ENCODE measurements around the gene ZKSCAN5.

The ZKSCAN5 gene

GRCh38 chr7:99504603-99505323 lies at the start of gene ZKSCAN5:
TSS of gene ZKSCAN5 (plus strand) at chr7:99504662. CDS start at chr7:99506045, 1,383 bp downstream.
- DNase-seq (ENCODE audit: low spot score), result peak; percentile 97

- no peak for DNase-seq (ENCODE audit: low spot score)
Measured at GRCh38 chr7:99455874-99456273, 48.6 kb upstream of the ZKSCAN5 start.

DNA sequence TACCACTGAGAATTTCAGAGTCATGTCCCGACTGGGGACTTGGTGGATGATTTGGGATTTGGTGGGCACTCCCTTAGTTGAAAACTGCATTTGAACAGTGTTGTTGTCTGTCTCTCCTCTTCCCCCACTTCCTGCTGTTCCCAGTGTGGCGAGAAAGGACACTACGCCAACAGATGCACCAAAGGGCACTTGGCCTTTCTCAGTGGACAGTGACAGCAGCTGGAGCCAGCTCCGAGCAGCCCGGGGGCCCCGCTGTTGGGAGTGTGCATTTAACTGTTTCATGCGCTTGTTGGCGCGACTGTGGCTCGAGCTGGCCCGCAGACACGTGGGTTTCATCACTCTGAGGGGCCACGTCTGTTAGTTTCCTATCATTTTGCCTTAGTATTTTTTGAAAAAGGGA lies 48.2 kb upstream of the ZKSCAN5 start:
- no peak for DNase-seq (ENCODE audit: low spot score)

DNA sequence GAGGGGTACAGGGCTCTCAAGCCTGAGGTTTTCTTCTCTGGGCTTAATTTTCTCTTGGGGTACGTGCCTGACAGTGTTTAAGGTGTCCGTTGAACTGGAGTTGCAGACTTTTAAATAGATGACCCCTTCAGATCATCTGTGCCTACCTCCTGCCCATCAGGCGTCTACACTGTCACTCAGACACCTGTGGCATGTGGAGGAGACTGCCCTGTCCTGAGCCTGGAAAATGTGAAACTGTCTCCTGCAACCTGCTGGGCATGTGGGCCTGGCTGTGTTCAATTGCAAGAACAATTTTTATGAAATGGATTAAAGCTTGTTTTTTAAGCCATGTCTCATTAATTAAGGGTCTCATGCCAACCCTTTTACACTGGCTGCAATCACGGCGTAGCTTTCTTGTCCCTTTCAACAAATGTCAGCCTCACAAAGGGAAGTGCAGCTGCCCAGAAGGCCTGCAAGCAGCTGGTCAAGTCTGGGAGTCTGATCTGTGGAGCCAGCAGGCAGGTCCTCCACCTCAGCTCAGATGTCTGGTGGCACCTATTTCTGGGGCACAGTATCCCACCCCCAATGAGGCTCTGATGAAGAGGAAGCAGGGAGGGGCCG lies 47.3 kb upstream of the ZKSCAN5 start:
- DNase-seq (ENCODE audit: low spot score), result no peak

DNA sequence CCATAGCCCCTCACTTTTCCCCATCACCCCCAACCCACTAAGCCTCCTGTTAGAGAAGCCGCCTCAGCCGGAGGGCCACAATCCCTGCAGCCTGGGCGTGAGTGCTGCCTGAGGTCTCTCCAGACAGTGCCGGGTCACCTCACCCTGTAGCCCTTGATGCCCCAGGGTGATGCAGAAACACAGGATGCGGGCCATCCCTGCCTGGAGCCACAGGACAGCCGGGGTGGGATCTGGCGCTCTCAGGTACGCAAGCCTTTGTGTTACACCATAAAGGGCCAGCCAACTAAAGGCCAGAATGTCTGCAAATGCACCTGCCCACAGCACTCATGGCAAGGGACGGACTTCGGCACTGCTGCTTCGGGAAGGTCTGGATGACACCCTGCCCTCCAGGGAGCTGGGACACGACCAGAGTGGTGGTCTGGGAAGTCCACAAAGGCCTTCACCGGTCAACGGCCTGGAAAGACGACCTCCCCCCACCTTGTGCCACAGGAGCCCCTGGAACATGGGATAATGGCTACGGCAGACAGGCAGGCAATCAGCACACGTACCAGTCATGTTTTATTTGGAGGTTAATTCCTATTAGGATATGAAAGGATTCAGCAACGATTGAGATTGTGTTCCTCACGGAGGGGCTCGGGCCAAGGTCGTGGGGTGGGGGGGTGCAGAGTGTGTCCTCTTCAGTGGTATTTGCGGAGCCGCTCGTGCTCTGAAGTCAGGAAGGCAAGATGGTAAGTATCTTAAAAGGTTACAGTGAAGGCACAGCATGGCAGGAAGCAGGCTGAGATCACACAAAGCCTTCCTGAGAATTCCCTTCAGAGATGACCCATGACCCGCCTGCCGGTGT lies 46.6 kb upstream of the ZKSCAN5 start:
- no peak for DNase-seq (ENCODE audit: low spot score)

DNA sequence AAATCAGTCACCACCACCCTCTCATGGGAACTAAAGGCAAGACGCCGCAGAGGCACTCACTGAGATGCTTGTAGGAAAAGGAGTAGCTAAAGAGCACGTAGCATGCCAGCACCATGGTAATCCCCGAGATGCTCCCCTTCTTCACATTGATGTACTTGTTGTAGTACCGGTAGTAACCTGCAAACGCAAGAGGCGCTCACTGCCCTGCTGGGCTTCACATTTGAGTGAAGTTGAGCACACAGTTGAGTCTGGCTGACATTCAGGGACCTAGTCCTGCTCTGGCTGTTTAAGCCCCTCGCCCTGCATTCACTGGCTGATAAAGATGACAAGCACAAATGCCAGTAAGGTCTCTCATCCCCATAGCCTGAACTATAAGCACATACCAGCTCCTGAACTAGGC lies 45.4 kb upstream of the ZKSCAN5 start:
- DNase-seq (ENCODE audit: low spot score), result peak; percentile 30

DNA sequence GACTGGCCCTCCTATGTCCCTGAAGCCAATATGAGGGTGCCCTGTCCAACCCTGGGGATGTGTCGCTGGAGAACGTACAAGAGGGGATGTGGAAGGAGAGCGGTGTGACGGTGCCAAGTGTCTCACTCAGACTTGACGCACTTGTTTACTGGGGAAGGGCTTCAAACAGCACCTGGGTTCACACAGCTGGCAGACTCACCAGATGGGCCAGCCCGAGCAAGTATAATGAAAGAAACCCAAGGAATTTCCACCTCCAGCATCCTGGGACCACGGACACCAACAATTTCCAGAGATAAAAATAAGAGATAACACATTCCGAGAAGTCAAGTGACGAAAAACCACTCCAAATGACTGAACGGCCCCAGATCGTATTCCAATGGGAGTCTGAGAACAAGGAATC lies 43.8 kb upstream of the ZKSCAN5 start:
- no peak for DNase-seq (ENCODE audit: low spot score)

- no peak for DNase-seq (ENCODE audit: low spot score)
Measured at GRCh38 chr7:99461221-99461620, 43.2 kb upstream of the ZKSCAN5 start.

DNA sequence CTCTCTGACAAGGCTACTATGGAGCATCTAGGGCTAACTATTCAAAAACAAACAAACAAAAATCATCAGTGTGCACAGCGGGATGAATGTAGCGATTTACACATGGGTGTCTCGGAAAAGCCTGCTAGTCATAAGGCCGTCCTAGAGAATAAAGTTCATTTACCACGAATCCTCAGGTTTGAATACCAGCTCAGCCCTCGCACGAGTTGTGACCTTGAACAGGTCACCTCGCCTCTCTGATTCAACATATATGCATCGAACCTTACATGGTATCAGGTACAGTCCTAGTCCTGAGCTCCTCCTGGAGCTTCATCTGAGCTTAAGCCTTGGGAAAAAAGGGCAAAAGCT lies 39.1 kb upstream of the ZKSCAN5 start:
- no peak for DNase-seq (ENCODE audit: low spot score)

- no peak for DNase-seq (ENCODE audit: low spot score)
Measured at GRCh38 chr7:99468336-99468918, 36.0 kb upstream of the ZKSCAN5 start.

DNA sequence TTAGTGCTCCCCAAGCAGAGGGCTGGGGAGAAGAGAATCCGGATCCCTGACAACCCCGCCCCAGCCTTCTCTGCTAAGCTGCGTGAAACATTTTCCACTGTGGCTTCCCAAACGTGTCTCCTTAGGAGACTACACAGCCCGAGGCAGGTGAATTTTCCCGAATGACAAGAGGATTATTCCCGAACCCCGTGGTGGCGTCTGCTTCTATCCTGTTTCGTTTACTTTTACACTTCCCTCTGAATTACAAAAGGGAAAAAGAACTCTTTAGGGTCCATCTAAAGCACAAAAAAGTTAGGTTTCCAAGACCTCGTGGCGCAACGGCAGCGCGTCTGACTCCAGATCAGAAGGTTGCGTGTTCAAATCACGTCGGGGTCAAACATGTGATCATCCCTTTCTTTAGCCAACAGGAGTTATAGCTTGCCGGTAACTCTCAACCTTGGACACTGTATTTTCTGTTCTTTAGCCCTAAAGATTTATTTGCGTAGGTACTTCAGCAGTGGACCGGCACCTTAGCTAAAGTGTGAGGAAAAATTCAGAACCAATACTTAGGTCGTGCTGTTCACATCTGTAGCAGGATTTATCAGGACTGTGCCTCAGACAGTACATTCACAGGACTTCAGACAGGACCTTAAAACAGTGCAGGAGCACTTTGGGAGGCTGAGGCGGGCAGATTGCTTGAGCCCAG lies 34.9 kb upstream of the ZKSCAN5 start:
- no peak for DNase-seq (ENCODE audit: low spot score)

- DNase-seq (ENCODE audit: low spot score), result peak; percentile 99
Measured at GRCh38 chr7:99472561-99473314, 31.7 kb upstream of the ZKSCAN5 start, which contains the start of gene ZNF789. TSS of gene ZNF789 (plus strand) at chr7:99472890. CDS start at chr7:99476457, 3,567 bp downstream.

DNA sequence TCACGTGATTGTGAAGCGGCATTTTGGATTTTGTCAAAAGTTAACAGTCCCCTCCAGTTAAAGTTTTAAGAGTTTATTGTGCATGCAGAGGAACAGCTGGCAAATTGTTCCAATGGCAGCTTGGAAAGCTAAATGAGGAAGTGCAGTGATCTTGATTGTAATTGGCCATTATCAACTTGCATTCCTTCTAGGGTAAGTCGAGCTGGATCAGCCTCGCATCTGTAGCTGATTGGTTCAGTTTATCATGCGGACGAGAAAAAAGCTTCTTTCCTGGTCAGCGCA lies 31.2 kb upstream of the ZKSCAN5 start:
- DNase-seq (ENCODE audit: low spot score), result peak; percentile 86

DNA sequence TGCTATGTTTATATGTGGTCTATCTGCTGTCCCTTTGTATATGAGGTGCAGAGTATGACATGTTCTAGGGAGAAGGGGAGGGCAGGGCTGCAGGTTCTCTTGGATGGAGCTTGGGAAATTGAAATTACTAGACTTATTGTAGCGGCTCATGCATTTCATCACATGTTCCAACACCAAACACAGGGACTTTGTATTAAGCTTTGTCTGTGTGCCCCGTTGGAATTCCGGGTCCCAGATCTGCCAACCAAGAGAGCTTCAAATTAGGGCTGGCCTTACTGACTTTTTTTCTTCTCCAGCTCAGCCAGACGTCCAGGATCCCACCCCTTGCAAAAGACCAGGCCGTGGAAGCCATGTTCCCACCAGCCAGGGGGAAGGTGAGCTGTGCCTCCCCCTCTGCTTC lies 28.4 kb upstream of the ZKSCAN5 start:
- no peak for DNase-seq (ENCODE audit: low spot score)

GRCh38 chr7:99478464-99479440 lies 25.7 kb upstream of the ZKSCAN5 start:
- DNase-seq (ENCODE audit: low spot score), result peak; percentile 30

- DNase-seq (ENCODE audit: low spot score), result no peak
Measured at GRCh38 chr7:99485094-99485493, 19.4 kb upstream of the ZKSCAN5 start.

DNA sequence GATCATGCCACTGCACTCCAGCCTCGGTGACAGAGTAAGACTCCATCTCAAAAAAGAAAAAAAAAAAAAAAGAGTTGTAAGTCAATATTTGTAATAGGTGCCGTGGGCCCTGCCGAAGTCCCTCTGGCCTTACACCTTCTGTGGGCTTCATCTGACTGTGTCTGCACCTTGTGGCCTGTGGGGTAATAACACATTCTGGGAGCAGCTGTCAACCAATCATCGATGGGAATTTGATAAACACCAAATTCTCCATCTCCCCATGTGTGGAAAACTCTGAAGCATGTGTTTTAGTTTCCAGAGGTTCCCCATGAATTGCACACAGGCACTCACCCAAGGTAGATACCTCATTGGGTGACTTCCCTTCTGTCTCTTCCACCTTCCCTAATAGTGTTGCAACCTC lies 15.2 kb upstream of the ZKSCAN5 start:
- no peak for DNase-seq (ENCODE audit: low spot score)

- no peak for DNase-seq (ENCODE audit: low spot score)
Measured at GRCh38 chr7:99490878-99491277, 13.6 kb upstream of the ZKSCAN5 start.

- DNase-seq (ENCODE audit: low spot score), result no peak
Measured at GRCh38 chr7:99493823-99494222, 10.6 kb upstream of the ZKSCAN5 start.
